Activated T-cell treated with anti-CD3 and anti-CD28 coated beads, Interleukin-2, amount 50 U/mL, for 4 hours (primary cell): ENCODE data around the gene IFNA16. TPM values are rescaled to one million over a fixed set of nuclear protein-coding genes. Genes with fewer than 3 reads are reported as not detected.
"Not testable (repeated sequence)": the region's sequence is repeated elsewhere in the genome, so short reads cannot be mapped to it uniquely, and the experiment has no call there.

Source experiments
- ATAC-seq, 2 donors: fragments of 200-7000 bp; cut with Tn5 transposase; one replicate each; pipeline ENCODE4 v1.10.0; 2021
- DNase-seq: peaks from one replicate; pipeline ENCODE4 v3.0.0-alpha.2; 2020
- H3K27me3 Mint-ChIP-seq: one replicate; pipeline ENCODE4 v1.8.0; 2021; ENCODE audit warnings: low read depth, mixed read lengths
- H3K36me3 Mint-ChIP-seq: one replicate; pipeline ENCODE4 v1.8.0; 2022; ENCODE audit warnings: mixed read lengths; ENCODE audit not compliant: insufficient read depth
- H3K4me1 Mint-ChIP-seq: one replicate; pipeline ENCODE4 v1.8.0; 2021; ENCODE audit warnings: low read depth, mixed read lengths
- H3K4me3 Mint-ChIP-seq: one replicate; pipeline ENCODE4 v1.8.0; 2021; ENCODE audit warnings: mild to moderate bottlenecking, moderate library complexity, mixed read lengths
- H3K9me3 Mint-ChIP-seq: one replicate; pipeline ENCODE4 v1.8.0; 2021; ENCODE audit warnings: mixed read lengths
- total RNA-seq, 3 donors: library from RNA; stranded (reverse); gene quantifications; one replicate each; pipeline ENCODE4 v1.2.1, GENCODE V29; 2021

Gene IFNA16
- total RNA-seq: not detected

GRCh38 chr9:21217211-21217610 lies at the start of gene IFNA16:
IFNA16 (minus strand) TSS chr9:21217311; CDS start chr9:21217305, 6 bp downstream.
- not testable (repeated sequence) for H3K4me1 Mint-ChIP-seq, ATAC-seq, H3K36me3 Mint-ChIP-seq, H3K4me3 Mint-ChIP-seq, H3K9me3 Mint-ChIP-seq, DNase-seq
- peaks cover 23% of the 10 kb centered on the region for H3K27me3 Mint-ChIP-seq

DNA sequence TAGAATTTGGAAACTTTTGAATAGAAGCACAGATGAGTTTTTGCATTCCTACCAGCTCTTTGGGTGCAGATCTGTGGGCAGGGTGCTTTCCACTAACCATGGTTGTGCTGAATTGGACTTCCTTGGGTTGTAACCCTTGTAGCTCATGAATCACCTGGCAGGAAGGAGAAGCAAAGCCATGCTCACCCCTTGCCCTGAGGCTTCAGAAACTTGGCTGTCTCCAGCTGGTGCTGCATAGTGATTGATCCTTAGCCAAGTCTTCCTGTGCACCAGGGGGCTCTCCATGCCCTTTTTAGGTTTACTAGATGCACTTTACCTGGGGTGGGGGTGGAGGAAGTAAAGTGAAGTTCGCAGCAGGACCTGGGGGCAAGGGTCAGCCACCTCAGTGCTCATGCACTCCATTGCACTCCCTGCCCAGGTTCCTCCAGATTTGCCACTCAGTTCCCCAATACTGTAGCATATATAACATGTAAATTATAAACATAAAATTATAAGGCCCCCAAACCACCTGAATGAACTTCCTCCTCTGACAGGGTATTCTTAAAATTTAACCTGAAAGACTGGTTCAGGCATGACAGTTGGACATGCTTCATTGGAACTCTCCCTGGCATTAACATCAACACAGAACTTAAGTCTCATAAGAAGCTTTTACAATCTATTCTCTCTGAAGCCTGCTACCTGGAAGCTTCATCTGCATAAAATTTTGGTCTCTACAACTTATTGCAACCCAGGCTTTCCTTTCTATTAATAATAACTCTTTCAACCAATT lies 48.5 kb upstream of the IFNA16 start:
- DNase-seq (no peak), ATAC-seq (no peak)
- Mint-ChIP-seq H3K36me3 (no peaks in the 10 kb centered on the region), H3K27me3 (no peaks in the 10 kb centered on the region), H3K9me3 (no peaks in the 10 kb centered on the region), H3K4me3 (no peak overlapping the region), H3K4me1 (no peaks in the 10 kb centered on the region)

DNA sequence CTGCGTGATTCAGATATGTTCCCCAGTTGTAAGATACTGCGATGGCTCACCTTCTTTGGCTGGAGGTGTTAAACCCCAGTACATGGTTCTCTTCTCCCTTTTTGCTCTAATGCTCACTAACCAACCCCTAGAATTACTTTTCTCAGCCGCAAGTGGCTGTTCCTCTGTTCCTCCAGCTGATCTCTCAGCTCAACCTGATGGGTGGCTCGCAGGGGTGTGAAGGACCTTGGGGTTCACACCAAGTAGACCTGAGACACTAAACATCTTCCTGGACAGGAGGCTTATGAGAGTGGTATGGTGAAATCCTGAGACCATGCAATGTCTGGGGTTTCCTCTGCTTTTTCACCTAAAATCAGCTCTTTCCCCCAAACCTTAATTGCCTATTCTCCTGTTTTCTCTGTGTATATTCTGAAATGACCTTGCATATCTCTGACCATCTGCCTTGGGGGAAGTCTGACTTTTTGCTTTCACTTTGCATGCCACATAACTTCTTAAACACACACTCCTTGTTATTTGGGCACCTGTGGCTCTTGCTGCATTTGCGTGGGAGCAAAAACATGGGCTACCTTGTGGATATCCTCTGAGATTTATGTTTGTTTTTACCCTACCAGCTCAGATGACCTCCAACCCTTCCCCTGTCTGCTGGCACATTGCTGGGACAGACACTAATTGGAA lies 38.6 kb upstream of the IFNA16 start:
- Mint-ChIP-seq H3K36me3 (no peaks in the 10 kb centered on the region), H3K4me1 (peaks cover 4% of the 10 kb centered on the region), H3K27me3 (peaks cover 22% of the 10 kb centered on the region), H3K9me3 (no peaks in the 10 kb centered on the region), H3K4me3 (no peak overlapping the region)
- ATAC-seq: no peak
- DNase-seq: no peak

- DNase-seq (no peak), ATAC-seq (peak in 1 of 2 donors; percentile 35)
- H3K4me1 Mint-ChIP-seq: peaks cover 4% of the 10 kb centered on the region
- no peak overlapping the region for H3K4me3 Mint-ChIP-seq
- H3K36me3 Mint-ChIP-seq: no peaks in the 10 kb centered on the region
- H3K9me3 Mint-ChIP-seq: no peaks in the 10 kb centered on the region
- peaks cover 30% of the 10 kb centered on the region for H3K27me3 Mint-ChIP-seq
Observed at GRCh38 chr9:21252721-21253547, 35.8 kb upstream of the IFNA16 start.

GRCh38 chr9:21251638-21252037 lies 34.5 kb upstream of the IFNA16 start:
- peaks cover 24% of the 10 kb centered on the region for H3K27me3 Mint-ChIP-seq
- H3K36me3 Mint-ChIP-seq: no peaks in the 10 kb centered on the region
- H3K9me3 Mint-ChIP-seq: no peaks in the 10 kb centered on the region
- peaks cover 4% of the 10 kb centered on the region for H3K4me1 Mint-ChIP-seq
- H3K4me3 Mint-ChIP-seq: no peak overlapping the region
- ATAC-seq (no peak), DNase-seq (no peak)

DNA sequence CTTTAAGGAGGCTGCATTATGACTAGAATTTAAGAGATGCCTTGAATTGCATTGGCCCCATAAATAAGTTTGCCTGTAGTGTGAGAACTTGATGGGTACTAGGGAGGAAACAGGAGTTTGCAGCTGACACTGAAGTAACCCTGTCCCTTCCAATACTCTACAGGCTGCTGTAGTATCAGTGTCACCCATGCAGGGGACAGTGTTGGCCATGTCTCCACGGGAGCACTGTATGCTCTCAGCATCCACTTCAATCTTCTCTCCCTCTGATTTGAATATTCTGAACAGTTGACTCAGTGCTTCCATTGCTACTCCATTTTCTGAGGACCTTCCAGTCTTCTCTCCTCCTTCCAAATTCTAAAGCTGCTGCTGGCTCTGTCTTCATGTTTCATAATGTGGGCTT lies 34.1 kb upstream of the IFNA16 start:
- Mint-ChIP-seq H3K27me3 (peaks cover 21% of the 10 kb centered on the region), H3K4me1 (peaks cover 4% of the 10 kb centered on the region), H3K36me3 (no peaks in the 10 kb centered on the region), H3K9me3 (no peaks in the 10 kb centered on the region), H3K4me3 (no peak overlapping the region)
- ATAC-seq: no peak
- DNase-seq: no peak

- H3K27me3 Mint-ChIP-seq: peaks cover 9% of the 10 kb centered on the region
- ATAC-seq: no peak
- H3K4me3 Mint-ChIP-seq: no peak overlapping the region
- no peaks in the 10 kb centered on the region for H3K36me3 Mint-ChIP-seq
- H3K4me1 Mint-ChIP-seq: no peaks in the 10 kb centered on the region
- no peak for DNase-seq
- no peaks in the 10 kb centered on the region for H3K9me3 Mint-ChIP-seq
Observed at GRCh38 chr9:21244836-21245235, 27.7 kb upstream of the IFNA16 start.

DNA sequence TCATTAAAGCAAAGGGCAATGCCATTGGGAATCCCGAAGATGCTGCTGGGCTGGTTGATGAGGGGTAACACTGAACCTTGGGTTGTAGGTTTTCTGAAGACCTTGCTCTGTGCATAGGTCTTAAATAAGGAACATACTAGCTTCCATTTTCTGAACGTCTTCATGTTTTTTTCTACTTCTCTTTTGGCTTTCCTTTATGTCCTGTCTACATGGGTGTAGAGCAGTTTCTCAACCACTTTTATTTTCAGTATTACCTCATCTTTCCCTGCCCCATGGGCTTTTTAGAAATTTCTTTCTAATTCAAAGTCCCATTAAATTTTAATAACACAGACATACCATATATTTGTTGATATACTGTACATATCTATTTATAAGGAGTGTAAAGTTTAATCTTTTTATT lies 22.8 kb upstream of the IFNA16 start, which contains the start of gene IFNA14:
IFNA14 (minus strand) TSS at position 95 of the 400 bp plus-strand sequence; CDS start at position 25, 70 bp downstream.
- Mint-ChIP-seq H3K36me3 (no peaks in the 10 kb centered on the region), H3K9me3 (no peaks in the 10 kb centered on the region), H3K4me3 (no peak within 1 kb of the TSS), H3K27me3 (peaks cover 6% of the 10 kb centered on the region), H3K4me1 (peaks cover 9% of the 10 kb centered on the region)
- ATAC-seq (no peak), DNase-seq (no peak)

GRCh38 chr9:21236360-21236714 lies 19.2 kb upstream of the IFNA16 start:
- not testable (repeated sequence) for ATAC-seq, H3K9me3 Mint-ChIP-seq, H3K4me3 Mint-ChIP-seq, DNase-seq, H3K27me3 Mint-ChIP-seq, H3K4me1 Mint-ChIP-seq, H3K36me3 Mint-ChIP-seq

DNA sequence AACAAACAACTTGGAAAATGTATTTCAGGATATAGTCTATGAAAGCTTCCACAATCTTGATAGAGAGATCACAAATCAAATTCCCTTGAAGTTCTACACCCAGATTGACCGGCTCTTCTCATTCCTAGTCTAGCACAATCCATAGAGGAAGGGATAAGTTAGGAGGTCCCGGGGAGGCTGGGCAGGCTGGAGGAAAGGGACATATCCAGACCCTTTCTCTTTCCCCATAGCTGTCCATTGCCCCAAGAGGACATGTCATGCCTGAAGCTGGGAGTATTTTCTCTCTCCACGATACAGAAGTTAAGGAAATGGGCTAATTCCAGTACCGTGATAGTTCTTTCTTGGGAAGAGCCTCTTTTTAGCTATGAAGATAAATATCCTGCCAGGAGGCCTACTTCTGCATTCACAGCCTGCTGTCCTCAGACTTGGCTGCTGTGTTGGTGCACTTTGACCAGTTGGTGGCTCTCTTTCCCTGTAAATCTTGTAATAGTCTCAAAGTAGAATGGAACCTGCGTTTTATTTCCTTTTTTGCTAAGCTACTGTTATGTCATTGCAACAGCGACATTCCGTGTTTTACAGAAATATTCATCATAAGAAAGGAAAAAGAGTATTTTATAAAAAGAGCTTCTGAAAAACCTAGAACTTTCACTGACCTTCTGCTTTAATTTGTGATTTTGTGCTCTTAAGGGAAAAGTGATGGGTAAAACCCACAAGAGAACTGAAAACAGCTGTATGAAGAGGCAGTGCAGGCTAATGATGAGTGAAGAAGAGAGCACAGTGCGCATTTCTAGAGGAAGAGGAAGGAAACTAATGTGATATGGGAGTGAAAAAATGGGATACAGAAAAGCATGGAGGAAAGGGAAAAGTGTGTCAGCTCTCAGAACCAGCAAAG lies 18.6 kb upstream of the IFNA16 start:
- peak overlapping the region; percentile 42 for H3K4me3 Mint-ChIP-seq
- H3K27me3 Mint-ChIP-seq, H3K4me1 Mint-ChIP-seq, DNase-seq, H3K9me3 Mint-ChIP-seq, H3K36me3 Mint-ChIP-seq: not testable (repeated sequence)
- ATAC-seq: peak; percentile 48 to 63

DNA sequence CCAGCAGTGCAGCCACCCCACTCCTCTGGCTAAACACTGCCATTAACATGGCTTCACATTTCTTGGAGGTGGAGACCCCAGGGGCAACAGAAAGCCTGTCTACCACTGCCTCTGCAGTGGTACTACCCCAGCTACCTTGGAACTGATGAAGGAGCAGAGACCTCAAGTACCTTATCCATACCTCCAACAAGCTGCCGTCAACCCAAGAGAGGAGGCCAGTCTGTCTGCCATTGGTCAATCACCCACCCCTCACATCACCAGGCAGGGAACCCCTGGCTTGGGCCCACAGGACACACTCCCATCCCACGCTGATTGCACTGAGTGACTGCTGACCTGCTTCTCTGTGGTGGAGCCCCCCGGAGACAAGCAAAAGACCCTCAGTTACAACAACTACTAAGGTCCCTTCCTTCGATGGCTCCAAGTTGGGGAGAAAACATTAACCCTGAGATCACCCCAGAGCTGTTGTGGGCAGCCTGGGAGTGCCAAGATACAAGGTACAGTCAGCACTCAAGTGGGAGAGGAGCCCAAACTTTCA lies 17.1 kb upstream of the IFNA16 start:
- Mint-ChIP-seq H3K27me3 (peaks cover 2% of the 10 kb centered on the region), H3K4me3 (no peak overlapping the region), H3K9me3 (no peaks in the 10 kb centered on the region), H3K36me3 (no peaks in the 10 kb centered on the region), H3K4me1 (peaks cover 9% of the 10 kb centered on the region)
- DNase-seq (no peak), ATAC-seq (no peak)

DNA sequence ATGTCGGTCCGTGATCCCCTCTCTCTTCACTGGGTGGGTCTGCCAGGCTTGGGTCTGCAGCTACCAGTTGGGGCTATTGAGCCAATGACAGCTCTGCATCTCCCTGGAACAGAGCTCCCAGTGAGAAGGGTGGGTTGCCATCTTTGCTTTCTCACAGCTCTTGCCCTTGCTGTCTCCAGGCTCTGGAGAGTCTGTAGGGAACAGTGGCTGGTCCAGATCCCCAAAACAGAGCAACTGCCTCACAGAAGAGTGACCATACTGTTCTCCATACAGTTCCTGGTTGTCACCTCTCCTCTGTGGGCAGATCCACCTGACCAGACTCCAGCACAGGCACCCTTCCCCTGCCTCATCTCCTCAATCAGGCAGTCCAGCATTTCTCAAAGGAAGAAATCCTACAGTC lies 16.1 kb upstream of the IFNA16 start:
- H3K4me3 Mint-ChIP-seq: no peak overlapping the region
- ATAC-seq (no peak), DNase-seq (no peak)

DNA sequence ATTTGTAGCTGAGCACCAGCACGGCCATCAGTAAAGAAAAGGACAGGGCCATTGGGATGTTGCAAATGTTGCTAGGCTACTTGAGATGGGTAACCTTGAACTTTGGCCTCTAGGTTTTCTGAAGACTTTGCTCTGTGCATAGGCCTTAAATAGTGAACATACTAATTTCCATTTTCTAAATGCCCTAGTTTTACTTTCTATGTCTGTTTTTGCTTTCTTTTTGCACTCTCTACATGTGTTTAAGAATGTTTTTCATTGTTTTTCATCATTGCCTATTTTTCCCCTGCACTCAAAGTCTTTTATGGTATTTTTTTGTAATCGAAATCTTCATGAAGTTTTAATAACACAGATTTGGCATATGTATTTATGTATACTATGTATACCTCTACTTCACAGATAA lies 11.0 kb upstream of the IFNA16 start, which contains the start of gene IFNA17:
IFNA17 (minus strand) TSS at position 101 of the 400 bp plus-strand sequence; CDS start at position 52, 49 bp downstream.
- no peaks in the 10 kb centered on the region for H3K9me3 Mint-ChIP-seq
- H3K36me3 Mint-ChIP-seq: no peaks in the 10 kb centered on the region
- H3K4me3 Mint-ChIP-seq: no peak within 1 kb of the TSS
- no peaks in the 10 kb centered on the region for H3K27me3 Mint-ChIP-seq
- H3K4me1 Mint-ChIP-seq: no peaks in the 10 kb centered on the region
- DNase-seq: no peak
- ATAC-seq: no peak

More for the DNA sequence above, 16.1 kb upstream of the IFNA16 start:
- no peaks in the 10 kb centered on the region for H3K36me3 Mint-ChIP-seq
- peaks cover 2% of the 10 kb centered on the region for H3K27me3 Mint-ChIP-seq
- peaks cover 9% of the 10 kb centered on the region for H3K4me1 Mint-ChIP-seq
- H3K9me3 Mint-ChIP-seq: no peaks in the 10 kb centered on the region
